MG63 (cell line): ENCODE measurements around the gene POLR1A. TPM values are rescaled to one million over a fixed set of nuclear protein-coding genes. Genes with fewer than 3 reads are reported as not detected.

Experiments used
- DNase-seq: peaks from one replicate; pipeline ENCODE4 v3.0.0-alpha.2; 2020
- H3K27me3 ChIP-seq: fragments of 250-450 bp; sonication (Bioruptor Pico); 2 replicates; pipeline ENCODE4 v1.5.1; 2020; ENCODE audit warnings: mild to moderate bottlenecking, moderate library complexity
- H3K36me3 ChIP-seq: fragments of 250-450 bp; sonication (Bioruptor Pico); 2 replicates; pipeline ENCODE4 v1.5.1; 2020; ENCODE audit warnings: mild to moderate bottlenecking, moderate library complexity
- H3K4me3 ChIP-seq: fragments of 250-450 bp; sonication (Bioruptor Pico); 2 replicates; pipeline ENCODE4 v1.5.1; 2020; ENCODE audit warnings: mild to moderate bottlenecking, moderate library complexity
- H3K9me3 ChIP-seq: fragments of 250-450 bp; sonication (Bioruptor Pico); 2 replicates; pipeline ENCODE4 v1.5.1; 2020; ENCODE audit warnings: mild to moderate bottlenecking, moderate library complexity
- total RNA-seq: library from RNA; depleted of rRNA; stranded (reverse); fragments of >200 nt; shearing (Covaris generic); gene quantifications from 2 replicates; pipeline ENCODE4 v1.2.3, GENCODE V29; 2014; ENCODE audit warnings: low replicate concordance

POLR1A gene
- total RNA-seq, 1 experiment from 2014 or later = 8.9 TPM

DNA sequence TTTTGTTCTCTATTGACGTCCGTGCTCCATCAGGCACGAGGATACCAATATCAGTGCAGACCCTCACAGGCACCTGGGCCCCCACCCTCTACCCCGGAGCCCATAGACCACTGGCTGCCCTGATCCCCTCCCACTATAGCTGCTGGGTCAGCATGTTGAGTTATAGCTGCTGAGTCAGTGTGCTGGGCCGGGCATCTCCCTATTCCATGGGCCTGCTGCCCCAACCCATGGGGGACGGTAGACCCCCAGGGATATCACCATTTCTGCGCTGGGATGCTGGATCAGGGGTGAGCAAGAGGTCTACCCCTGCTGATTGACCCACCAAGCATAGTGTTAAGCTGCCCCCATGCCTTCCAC lies 116.8 kb downstream of the POLR1A start:
- Histone ChIP-seq H3K4me3 (no peak overlapping the region), H3K36me3 (no peaks in the 10 kb centered on the region), H3K9me3 (no peaks in the 10 kb centered on the region), H3K27me3 (no peaks in the 10 kb centered on the region)
- no peak for DNase-seq

DNA sequence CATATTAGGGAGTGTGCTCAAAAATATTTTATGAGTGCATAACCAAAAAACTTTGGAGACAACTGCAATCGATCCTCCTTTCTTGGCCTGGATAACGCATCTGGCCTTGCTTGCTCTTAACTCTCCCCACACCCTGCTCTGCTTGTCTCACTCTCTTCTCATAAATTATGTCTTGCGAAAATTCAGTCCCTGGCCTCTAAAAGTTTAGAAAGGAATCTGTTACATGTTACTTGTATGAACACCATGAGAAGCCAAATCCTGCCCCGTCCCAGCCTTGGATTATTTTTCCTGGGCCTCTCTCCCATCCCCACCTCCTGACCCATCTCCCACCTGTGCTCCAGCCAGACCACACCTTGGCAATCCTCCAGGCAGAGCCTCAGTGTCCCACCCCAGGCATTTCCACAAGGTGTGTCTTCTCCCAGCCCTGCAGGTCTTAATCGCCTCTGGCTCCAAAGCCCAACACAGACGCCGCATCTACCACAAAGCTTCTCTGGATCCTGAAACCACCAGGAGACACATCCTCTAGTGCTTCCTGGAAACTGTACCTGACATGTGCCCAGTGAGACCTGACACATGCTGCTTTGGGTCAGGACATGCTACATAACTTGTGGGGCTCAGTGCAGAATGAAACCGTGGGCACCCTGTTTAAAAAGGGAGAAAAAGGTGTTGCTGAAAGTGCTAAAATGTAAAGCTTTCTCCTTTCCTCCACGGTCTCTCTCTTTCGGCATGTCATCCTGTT lies 117.3 kb downstream of the POLR1A start:
- DNase-seq = no peak

DNA sequence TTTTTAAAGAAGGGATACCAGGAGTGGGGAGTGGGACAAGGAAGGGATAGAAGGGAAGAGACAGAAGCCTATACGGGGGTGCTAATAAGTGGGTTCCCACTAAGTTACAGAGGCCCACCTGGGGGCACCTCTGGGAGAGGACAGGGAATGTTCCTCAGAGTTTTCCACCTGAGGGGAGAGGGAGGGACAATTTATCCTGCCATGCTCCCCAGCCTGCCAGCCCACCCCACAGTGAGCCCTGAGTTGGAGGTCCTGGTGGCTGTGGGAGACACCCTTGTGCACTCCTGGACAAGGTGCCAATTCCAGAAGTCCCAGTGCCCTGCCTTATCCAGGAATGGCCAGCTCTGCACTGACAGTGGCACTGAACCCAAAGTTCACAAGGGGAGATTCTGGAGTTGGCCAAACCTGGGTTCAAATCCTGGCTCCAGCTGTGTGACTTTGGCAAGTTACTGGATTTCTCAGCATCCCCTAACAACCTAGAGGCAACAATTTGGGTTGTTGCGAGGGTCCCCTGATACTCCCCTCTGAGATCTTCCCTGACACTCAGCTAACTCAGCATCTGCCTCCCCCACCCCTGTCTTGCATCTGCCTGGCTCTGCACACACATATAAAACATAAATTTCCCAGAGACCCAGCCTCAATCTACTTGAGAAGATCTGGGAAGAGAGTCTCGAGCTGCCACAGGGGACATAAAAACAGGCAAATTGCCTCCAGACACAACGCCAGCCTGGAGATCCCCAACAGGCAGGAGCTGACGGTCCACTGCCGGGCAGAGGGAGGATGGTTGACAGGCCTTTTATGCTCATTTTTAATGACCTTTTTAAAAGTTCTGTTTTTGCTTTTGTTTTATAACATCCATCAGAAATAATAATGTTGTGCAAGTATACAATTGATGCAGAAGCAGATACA lies 118.2 kb downstream of the POLR1A start:
- Histone ChIP-seq H3K4me3 (no peak overlapping the region), H3K27me3 (no peaks in the 10 kb centered on the region), H3K9me3 (no peaks in the 10 kb centered on the region), H3K36me3 (no peaks in the 10 kb centered on the region)
- DNase-seq = no peak

More for the DNA sequence above, 117.3 kb downstream of the POLR1A start:
- Histone ChIP-seq H3K4me3 (no peak overlapping the region), H3K36me3 (no peaks in the 10 kb centered on the region), H3K9me3 (no peaks in the 10 kb centered on the region), H3K27me3 (no peaks in the 10 kb centered on the region)

DNA sequence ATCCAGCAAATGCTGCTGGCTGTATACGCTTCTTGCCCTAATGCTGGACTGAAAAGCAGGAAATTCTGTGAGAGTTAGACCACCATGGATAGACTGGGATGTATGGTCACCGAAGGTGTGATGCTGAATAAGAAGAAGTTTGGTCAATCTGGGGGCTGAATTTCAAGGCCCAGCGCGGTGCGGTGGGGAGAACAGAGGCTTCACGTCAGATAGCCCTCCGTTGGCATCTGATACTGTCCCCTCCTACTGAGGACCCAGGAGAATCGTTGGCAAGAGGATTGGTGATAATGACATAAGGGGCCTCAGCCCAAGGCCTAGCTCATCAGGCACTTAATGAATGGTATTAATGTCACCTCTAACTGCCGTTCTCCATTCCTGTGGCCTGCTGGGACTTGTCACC lies 119.6 kb downstream of the POLR1A start:
- H3K27me3 ChIP-seq = no peaks in the 10 kb centered on the region
- no peak overlapping the region for H3K4me3 ChIP-seq
- no peaks in the 10 kb centered on the region for H3K36me3 ChIP-seq
- no peak for DNase-seq
- no peaks in the 10 kb centered on the region for H3K9me3 ChIP-seq

DNA sequence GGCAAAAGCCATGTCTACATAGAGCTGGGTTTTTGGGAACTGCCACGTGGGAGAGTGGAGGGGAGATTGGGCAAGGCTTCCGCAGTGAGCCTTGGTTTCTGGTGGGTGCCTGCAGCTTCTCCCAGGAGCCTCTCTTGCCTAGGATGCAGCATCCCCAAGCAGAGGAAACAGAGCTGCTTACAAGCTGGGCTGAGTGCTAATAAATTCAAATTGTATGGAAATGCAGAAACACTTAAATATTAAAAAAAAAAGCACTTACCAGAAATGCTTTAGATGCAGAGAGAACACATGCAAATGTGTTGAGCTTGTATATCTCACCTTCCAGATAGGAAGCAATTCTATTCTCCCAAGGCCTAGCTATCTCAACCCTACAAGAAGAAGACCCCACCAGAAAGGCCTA lies 120.9 kb downstream of the POLR1A start:
- DNase-seq = no peak
- H3K9me3 ChIP-seq = no peaks in the 10 kb centered on the region

DNA sequence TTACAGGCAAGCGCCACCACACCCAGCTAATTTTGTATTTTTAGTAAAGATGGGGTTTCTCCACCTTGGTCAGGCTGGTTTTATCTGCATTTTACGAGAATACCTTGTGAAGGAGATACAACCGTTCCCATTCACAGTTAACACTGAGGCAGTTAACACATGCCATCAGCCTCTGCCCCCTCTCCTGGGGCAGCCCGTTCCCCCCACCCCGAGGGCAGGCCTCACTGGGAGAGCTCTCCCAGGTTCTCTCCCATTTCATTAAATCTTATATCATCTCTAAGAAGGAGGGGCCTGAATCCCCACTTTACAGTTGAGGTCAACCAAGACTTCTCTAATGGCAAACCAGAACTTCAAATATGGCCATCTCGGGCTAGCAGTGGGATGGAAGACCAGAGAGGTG lies 121.9 kb downstream of the POLR1A start:
- H3K27me3 ChIP-seq = no peaks in the 10 kb centered on the region
- H3K9me3 ChIP-seq = no peaks in the 10 kb centered on the region; the same call in 1 of the 2 replicates
- no peak overlapping the region for H3K4me3 ChIP-seq
- H3K36me3 ChIP-seq = no peaks in the 10 kb centered on the region
- no peak for DNase-seq

More for the DNA sequence above, 120.9 kb downstream of the POLR1A start:
- H3K27me3 ChIP-seq = no peaks in the 10 kb centered on the region
- no peaks in the 10 kb centered on the region for H3K36me3 ChIP-seq
- no peak overlapping the region for H3K4me3 ChIP-seq

DNA sequence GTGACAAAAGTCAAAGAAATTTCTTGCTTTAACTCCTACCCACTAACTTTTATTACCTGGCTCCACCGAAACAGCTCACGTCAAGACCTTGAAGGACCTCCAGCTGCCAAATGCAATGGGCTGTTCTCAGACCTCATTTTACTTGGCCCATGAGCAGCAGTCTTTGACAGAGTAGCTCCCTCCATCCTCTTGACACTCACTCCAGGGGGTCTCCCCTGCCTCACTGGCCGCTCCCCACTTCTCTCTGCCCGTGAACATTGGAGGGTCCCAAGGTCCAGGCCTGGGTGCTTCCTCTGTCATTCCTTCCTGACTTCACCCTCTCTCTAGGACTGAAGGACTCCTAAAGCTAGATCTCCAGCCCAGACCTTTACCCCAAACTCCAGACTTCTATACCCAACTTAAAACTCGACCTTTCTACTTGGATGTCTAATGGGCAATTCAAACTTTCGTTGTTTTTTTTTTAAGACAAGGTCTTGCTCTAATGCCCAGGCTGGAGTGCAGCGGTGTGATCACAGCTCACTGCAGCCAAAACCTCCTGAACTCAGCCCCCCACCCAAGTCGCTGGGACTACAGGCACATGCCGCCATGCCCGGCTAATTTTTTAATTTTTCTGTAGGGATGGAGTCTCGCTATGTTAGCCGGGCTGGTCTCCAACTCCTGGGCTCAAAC lies 124.0 kb downstream of the POLR1A start:
- H3K4me3 ChIP-seq = no peak overlapping the region
- no peaks in the 10 kb centered on the region; the same call in 1 of the 2 replicates for H3K9me3 ChIP-seq
- no peaks in the 10 kb centered on the region for H3K27me3 ChIP-seq
- no peak for DNase-seq
- H3K36me3 ChIP-seq = no peaks in the 10 kb centered on the region

DNA sequence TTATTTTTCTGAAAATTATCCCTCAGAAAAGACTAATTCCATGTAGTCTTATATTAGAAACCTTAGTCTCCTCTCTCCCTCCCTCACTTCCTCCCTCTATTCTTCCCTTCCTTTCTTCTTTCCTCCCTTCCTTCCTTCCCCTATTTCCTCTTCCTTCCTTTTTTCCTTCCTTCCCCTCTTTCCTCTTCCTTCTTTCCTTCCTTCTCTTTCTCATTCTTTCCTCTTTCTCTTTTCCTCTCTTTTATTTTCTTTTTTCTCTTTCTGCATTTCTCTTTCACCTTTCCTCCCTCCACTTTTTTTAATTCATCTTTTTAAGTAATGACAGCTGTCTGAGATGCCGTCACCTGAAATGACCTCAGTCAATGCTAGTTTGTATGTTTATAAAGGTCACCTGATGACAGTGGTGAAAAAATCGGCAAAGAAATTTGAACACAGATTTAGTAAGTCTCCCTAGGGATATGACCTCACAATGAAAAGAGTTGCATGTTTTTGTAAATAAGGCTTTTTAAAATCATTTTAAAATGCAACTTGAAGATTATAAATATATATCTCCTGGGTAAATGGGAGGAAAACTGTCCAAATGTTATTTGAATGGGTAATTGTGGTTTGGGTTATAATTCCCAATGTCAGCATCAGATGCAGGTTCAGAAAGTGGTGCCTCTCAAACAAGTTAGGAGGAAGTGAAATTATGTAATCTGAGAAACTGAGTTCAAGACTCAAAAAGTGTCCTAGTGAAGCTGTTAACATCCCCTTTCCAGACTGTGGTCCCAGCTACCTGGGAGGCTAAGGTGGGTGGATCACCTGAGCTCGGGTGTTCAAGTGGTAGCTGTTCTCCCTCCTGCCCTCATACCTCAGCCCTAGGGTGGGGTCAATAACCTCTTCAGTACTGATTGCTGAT lies 126.6 kb downstream of the POLR1A start:
- Histone ChIP-seq H3K9me3 (no peaks in the 10 kb centered on the region; the same call in 1 of the 2 replicates), H3K36me3 (no peaks in the 10 kb centered on the region), H3K27me3 (no peaks in the 10 kb centered on the region), H3K4me3 (no peak overlapping the region)
- DNase-seq = no peak

DNA sequence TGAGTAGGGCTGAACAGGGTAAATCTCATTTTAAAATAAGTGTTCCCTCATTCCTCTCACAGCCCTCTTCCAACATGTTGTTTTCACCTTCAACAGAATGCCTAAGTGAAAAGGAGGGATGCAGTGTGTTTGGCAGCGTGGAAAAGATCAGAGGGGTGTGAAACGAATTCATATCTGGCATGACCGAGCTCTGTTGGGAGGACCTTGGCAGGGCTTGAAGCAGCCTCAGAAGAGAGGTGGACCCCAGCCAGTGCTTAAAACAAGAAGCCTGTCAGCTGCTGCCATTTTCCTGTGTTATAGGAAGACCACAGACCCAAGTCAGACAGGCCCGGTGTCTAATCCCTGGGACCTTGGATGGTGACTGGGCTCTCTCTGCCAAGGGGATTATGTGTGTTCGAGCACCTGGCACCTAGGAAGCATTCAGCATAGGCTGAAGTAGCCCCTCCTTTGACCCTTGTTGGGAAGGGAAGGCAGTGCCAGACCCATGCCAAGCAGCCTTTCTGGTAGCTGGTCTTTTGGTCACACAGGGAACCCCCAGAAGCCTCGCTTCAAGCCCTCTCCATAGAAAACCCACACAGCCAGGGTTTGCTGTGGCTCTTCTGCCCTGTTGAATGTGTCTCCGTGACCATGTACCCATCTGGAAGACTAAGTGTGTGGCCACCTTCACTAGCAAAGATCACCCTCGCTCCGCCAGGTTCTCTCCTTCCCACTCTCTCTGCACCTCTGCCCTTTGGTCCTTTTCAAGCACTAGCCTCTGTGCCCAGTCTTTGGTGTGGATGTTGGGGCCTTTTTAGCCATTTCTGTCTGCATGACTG lies 129.4 kb downstream of the POLR1A start:
- Histone ChIP-seq H3K36me3 (no peaks in the 10 kb centered on the region), H3K27me3 (no peaks in the 10 kb centered on the region), H3K9me3 (peaks cover 5% of the 10 kb centered on the region), H3K4me3 (no peak overlapping the region)
- DNase-seq = no peak

DNA sequence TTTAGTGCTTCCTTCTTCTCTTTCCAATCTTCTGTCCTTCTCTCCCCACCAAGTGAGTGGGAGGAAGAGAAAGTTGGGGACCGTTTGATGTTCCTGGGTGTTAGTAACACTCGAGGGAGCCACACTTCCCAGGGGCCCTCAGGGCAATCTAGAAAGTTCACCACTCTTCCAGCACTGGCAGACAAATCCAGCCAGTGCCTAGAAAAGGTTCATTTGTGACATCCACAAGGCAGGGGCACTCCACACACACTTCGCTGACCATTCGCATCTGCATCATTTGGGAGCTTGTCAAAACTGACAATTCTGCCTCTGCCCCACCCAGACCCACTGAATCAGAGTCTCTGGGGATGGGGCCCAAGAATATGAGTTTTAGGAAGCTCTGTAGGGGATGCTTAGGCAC lies 130.1 kb downstream of the POLR1A start:
- no peaks in the 10 kb centered on the region for H3K36me3 ChIP-seq
- DNase-seq = no peak
- H3K27me3 ChIP-seq = no peaks in the 10 kb centered on the region
- H3K4me3 ChIP-seq = no peak overlapping the region
- peaks cover 5% of the 10 kb centered on the region for H3K9me3 ChIP-seq

DNA sequence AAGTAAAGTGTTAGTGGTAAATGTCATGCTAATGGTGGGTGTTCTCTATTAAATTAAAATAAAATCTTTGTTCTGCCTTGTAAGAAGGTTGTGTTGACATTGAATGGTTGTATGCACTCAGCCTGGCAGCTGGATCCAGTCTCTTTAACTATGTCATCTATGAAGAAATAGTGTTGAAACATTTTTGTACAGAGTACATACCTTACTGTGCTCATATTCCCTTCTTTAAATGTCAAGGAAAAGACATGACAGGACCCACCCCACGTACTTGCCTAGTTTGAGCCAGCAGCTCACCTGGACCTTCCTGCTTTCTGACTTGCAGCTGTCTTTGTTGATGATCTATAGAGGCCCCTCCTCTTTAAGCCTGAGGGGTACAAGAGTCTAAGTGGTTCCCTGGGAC lies 131.3 kb downstream of the POLR1A start:
- H3K27me3 ChIP-seq = no peaks in the 10 kb centered on the region
- peaks cover 5% of the 10 kb centered on the region for H3K9me3 ChIP-seq
- H3K36me3 ChIP-seq = no peaks in the 10 kb centered on the region
- H3K4me3 ChIP-seq = no peak overlapping the region
- DNase-seq = no peak

DNA sequence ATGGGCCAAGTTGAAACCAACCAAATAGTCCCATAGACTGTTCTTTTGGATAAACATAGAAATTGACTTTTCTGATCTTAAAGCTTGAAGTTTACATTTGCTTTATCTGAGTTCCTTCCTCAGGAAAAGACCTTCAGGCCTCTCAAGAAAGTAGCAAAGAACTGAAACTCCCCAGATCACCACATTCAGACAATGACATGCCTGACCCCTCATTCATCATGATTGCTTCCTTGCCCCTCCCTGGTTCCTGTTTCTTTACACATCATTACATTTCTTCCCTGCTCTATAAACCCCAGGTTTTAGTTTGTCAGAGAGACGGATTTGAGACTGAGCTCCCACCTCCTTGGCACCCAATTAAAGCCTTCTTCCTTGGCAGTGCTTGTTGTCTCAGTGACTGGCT lies 133.3 kb downstream of the POLR1A start:
- H3K4me3 ChIP-seq = no peak overlapping the region
- H3K27me3 ChIP-seq = no peaks in the 10 kb centered on the region
- peaks cover 5% of the 10 kb centered on the region for H3K9me3 ChIP-seq
- no peak for DNase-seq
- no peaks in the 10 kb centered on the region for H3K36me3 ChIP-seq

DNA sequence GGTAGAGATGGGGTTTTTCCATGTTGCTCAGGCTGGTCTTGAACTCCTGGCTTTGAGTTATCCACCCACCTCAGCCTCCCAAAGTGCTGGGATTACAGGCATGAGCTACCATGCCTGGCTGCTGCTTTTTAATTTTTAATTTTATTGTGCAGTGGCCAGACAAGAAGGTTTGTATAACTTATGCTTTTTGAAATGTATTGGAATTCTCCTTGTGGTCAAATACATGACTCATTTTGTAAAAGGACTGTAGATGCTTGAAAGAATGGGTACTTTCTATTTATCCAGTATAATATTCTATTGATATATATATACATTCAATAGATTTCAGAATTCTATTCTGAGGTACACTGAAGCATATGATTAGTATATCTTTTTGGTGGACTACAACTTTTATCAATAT lies 134.3 kb downstream of the POLR1A start:
- Histone ChIP-seq H3K9me3 (peaks cover 7% of the 10 kb centered on the region), H3K36me3 (no peaks in the 10 kb centered on the region), H3K27me3 (no peaks in the 10 kb centered on the region), H3K4me3 (no peak overlapping the region)
- no peak for DNase-seq
